H9 (cell line): ENCODE data around the gene C11orf21. TPM values are rescaled to one million over a fixed set of nuclear protein-coding genes. Genes with fewer than 3 reads are reported as not detected.

Source experiments
- DNase-seq: peaks from one replicate; pipeline ENCODE4 v3.0.0-alpha.2; 2017
- H2AFZ ChIP-seq: one replicate; pipeline ENCODE4 v1.6.1; 2013; ENCODE audit warnings: mild to moderate bottlenecking, low read length, control low read depth, moderate library complexity
- H2AK5ac ChIP-seq: 2 replicates; pipeline ENCODE4 v1.6.1; 2013; ENCODE audit warnings: low read length, control low read depth, mixed read lengths; ENCODE audit not compliant: insufficient read length
- H2BK120ac ChIP-seq: one replicate; pipeline ENCODE4 v1.6.1; 2013; ENCODE audit warnings: low read depth, mild to moderate bottlenecking, low read length, control low read depth, inconsistent platforms; ENCODE audit not compliant: poor library complexity, severe bottlenecking
- H2BK12ac ChIP-seq: 2 replicates; pipeline ENCODE4 v1.6.1; 2013; ENCODE audit warnings: low read length, control low read depth, mixed read lengths, low read depth; ENCODE audit not compliant: insufficient read length
- H2BK15ac ChIP-seq: 2 replicates; pipeline ENCODE4 v1.6.1; 2013; ENCODE audit warnings: low read depth, low read length, control low read depth
- H2BK20ac ChIP-seq: one replicate; pipeline ENCODE4 v1.6.1; 2013; ENCODE audit warnings: low read depth, mild to moderate bottlenecking, low read length, control low read depth, inconsistent platforms; ENCODE audit not compliant: poor library complexity, severe bottlenecking
- H2BK5ac ChIP-seq: 2 replicates; pipeline ENCODE4 v1.6.1; 2013; ENCODE audit warnings: low read length, control low read depth, mixed read lengths; ENCODE audit not compliant: insufficient read length
- H3K14ac ChIP-seq: 2 replicates; pipeline ENCODE4 v1.6.1; 2013; ENCODE audit warnings: low read length, control low read depth; ENCODE audit not compliant: insufficient read depth
- H3K18ac ChIP-seq: 2 replicates; pipeline ENCODE4 v1.6.1; 2013; ENCODE audit warnings: low read depth, mild to moderate bottlenecking, mixed read lengths, low read length, control low read depth; ENCODE audit not compliant: insufficient read length
- H3K23ac ChIP-seq: 2 replicates; pipeline ENCODE4 v1.6.1; 2013; ENCODE audit warnings: low read length, control low read depth, mixed read lengths, low read depth; ENCODE audit not compliant: insufficient read length
- H3K23me2 ChIP-seq: 2 replicates; pipeline ENCODE4 v1.6.1; 2013; ENCODE audit warnings: low read depth, mild to moderate bottlenecking, mixed read lengths, low read length, control low read depth; ENCODE audit not compliant: insufficient read length, poor library complexity, severe bottlenecking
- H3K27ac ChIP-seq: 2 replicates; pipeline ENCODE4 v1.5.1; 2013; ENCODE audit warnings: low read length, control low read depth, mixed read lengths, low read depth; ENCODE audit not compliant: insufficient read length
- H3K27me3 ChIP-seq: 2 replicates; pipeline ENCODE4 v1.6.1; 2013; ENCODE audit warnings: low read length, control low read depth, inconsistent platforms; ENCODE audit not compliant: insufficient read depth
- H3K4ac ChIP-seq: 2 replicates; pipeline ENCODE4 v1.6.1; 2013; ENCODE audit warnings: low read depth, mild to moderate bottlenecking, control low read depth, inconsistent platforms, low read length, moderate library complexity
- H3K4me1 ChIP-seq: 2 replicates; pipeline ENCODE4 v1.6.1; 2013; ENCODE audit warnings: low read length, control low read depth, inconsistent platforms; ENCODE audit not compliant: insufficient read depth
- H3K4me2 ChIP-seq: 2 replicates; pipeline ENCODE4 v1.6.1; 2013; ENCODE audit warnings: low read length, control low read depth, mixed read lengths; ENCODE audit not compliant: insufficient read length, insufficient read depth
- H3K56ac ChIP-seq: 2 replicates; pipeline ENCODE4 v1.6.1; 2013; ENCODE audit warnings: low read depth, mild to moderate bottlenecking, mixed read lengths, low read length, control low read depth; ENCODE audit not compliant: insufficient read length
- H3K79me1 ChIP-seq: 2 replicates; pipeline ENCODE4 v1.6.1; 2013; ENCODE audit warnings: low read depth, mild to moderate bottlenecking, moderate library complexity, low read length, control low read depth, inconsistent platforms; ENCODE audit not compliant: insufficient read depth, poor library complexity, severe bottlenecking
- H3K79me2 ChIP-seq: 2 replicates; pipeline ENCODE4 v1.6.1; 2013; ENCODE audit warnings: low read length, control low read depth, inconsistent platforms; ENCODE audit not compliant: insufficient read depth
- H3K9ac ChIP-seq: 2 replicates; pipeline ENCODE4 v1.6.1; 2013; ENCODE audit warnings: low read length, control low read depth, mixed read lengths; ENCODE audit not compliant: insufficient read length; ENCODE audit errors: extremely low read depth
- H3K9me3 ChIP-seq: one replicate; pipeline ENCODE4 v1.6.1; 2013; ENCODE audit warnings: low read depth, low read length, inconsistent platforms; ENCODE audit not compliant: control insufficient read depth
- H3T11ph ChIP-seq: one replicate; pipeline ENCODE4 v1.6.1; 2013; ENCODE audit warnings: mild to moderate bottlenecking, low read length, control low read depth, inconsistent platforms
- H4K20me1 ChIP-seq: one replicate; pipeline ENCODE4 v1.6.1; 2013; ENCODE audit not compliant: control insufficient read depth, insufficient read length, insufficient read depth
- H4K5ac ChIP-seq: 2 replicates; pipeline ENCODE4 v1.6.1; 2013; ENCODE audit warnings: low read depth, mild to moderate bottlenecking, mixed read lengths, low read length, control low read depth; ENCODE audit not compliant: insufficient read length
- H4K8ac ChIP-seq: replicated peaks from 2 replicates; pipeline ENCODE4 v1.6.1; 2013; ENCODE audit warnings: low read length, control low read depth, mixed read lengths, low read depth; ENCODE audit not compliant: insufficient read length
- H4K91ac ChIP-seq: 2 replicates; pipeline ENCODE4 v1.6.1; 2013; ENCODE audit warnings: low read depth, mild to moderate bottlenecking, moderate library complexity, mixed read lengths, low read length, control low read depth; ENCODE audit not compliant: insufficient read length
- H3K27ac Mint-ChIP-seq, 3 experiments: 2 replicates in 2 of 3; 3 replicates in 1 of 3; pipeline ENCODE4 v1.8.0; 2020 to 2021; ENCODE audit warnings: mixed read lengths in 3 of 3, mild to moderate bottlenecking in 1 of 3, moderate library complexity in 1 of 3
- H3K27me3 Mint-ChIP-seq: 2 replicates; pipeline ENCODE4 v1.8.0; 2021; ENCODE audit warnings: low read depth, mild to moderate bottlenecking, moderate library complexity, mixed read lengths
- H3K36me3 Mint-ChIP-seq, 3 experiments: 2 replicates in 2 of 3; 3 replicates in 1 of 3; pipeline ENCODE4 v1.8.0; 2020 to 2021; ENCODE audit warnings: low read depth in 3 of 3, mixed read lengths in 3 of 3; ENCODE audit not compliant: insufficient read depth in 1 of 3
- H3K4me1 Mint-ChIP-seq, 2 experiments: 2 replicates each; pipeline ENCODE4 v1.8.0; 2020; ENCODE audit warnings: mixed read lengths in 2 of 2
- H3K4me3 Mint-ChIP-seq, 2 experiments: 2 replicates in 1 of 2; 3 replicates in 1 of 2; pipeline ENCODE4 v1.8.0; 2020 to 2021; ENCODE audit warnings: mild to moderate bottlenecking in 2 of 2, mixed read lengths in 2 of 2, moderate library complexity in 1 of 2
- H3K9me3 Mint-ChIP-seq, 2 experiments: 2 replicates in 1 of 2; 3 replicates in 1 of 2; pipeline ENCODE4 v1.8.0; 2020; ENCODE audit warnings: mild to moderate bottlenecking in 2 of 2, mixed read lengths in 2 of 2, moderate library complexity in 1 of 2
- CTCF ChIP-seq: fragments of 200-600 bp; sonication (generic); conservative IDR thresholded peaks from 3 replicates; pipeline ENCODE4 v1.8.0; 2021; ENCODE audit warnings: antibody characterized with exemption, mild to moderate bottlenecking
- WGBS: extraction: QIAGEN DNeasy Blood & Tissue Kit; methylation state at CpG from one replicate; pipeline ENCODE4 v1.1.7; 2013; ENCODE audit warnings: missing lambda C conversion rate, low lambda C conversion rate, mixed read lengths; ENCODE audit not compliant: insufficient read length; ENCODE audit errors: extremely low coverage; 5-methylcytosine and 5-hydroxymethylcytosine counted together
- total RNA-seq: library from RNA; stranded (reverse); gene quantifications from 2 replicates; pipeline ENCODE4 v1.2.1, GENCODE V29; 2021

Gene C11orf21
- total RNA-seq, 1 experiment from 2014 or later, result not detected

- Histone ChIP-seq H2AFZ (no peak overlapping the region), H3K9me3 (no peaks in the 10 kb centered on the region), H3K9ac (no peak overlapping the region), H3T11ph (no peak overlapping the region), H4K5ac (no peak overlapping the region), H3K23ac (no peak overlapping the region), H3K79me1 (no peaks in the 10 kb centered on the region), H3K18ac (no peak overlapping the region), H3K4me2 (peak overlapping the region; percentile 20), H2BK5ac (no peak overlapping the region), H4K8ac (no peak overlapping the region), H4K91ac (no peak overlapping the region), H2BK120ac (no peak overlapping the region), H4K20me1 (peaks cover 4% of the 10 kb centered on the region), H3K14ac (no peak overlapping the region), H3K4ac (no peak overlapping the region), H2BK12ac (no peak overlapping the region), H3K27me3 (peaks cover 29% of the 10 kb centered on the region; the same call in 1 of the 2 replicates), H3K27ac (no peak overlapping the region), H3K23me2 (peaks cover 7% of the 10 kb centered on the region), H3K79me2 (no peaks in the 10 kb centered on the region), H2AK5ac (no peak overlapping the region), H2BK15ac (no peak overlapping the region), H3K56ac (no peak overlapping the region), H2BK20ac (no peak overlapping the region), H3K4me1 (no peaks in the 10 kb centered on the region)
- Mint-ChIP-seq H3K4me3 (no peak overlapping the region), H3K36me3 (no peaks in the 10 kb centered on the region; a peak in 1 of 7 replicates), H3K27ac (no peak overlapping the region), H3K9me3 (peaks cover 0 to 3% of the 10 kb centered on the region in 2 experiments; a peak in 4 of 5 replicates), H3K27me3 (peaks cover 93% of the 10 kb centered on the region), H3K4me1 (peaks cover 4 to 13% of the 10 kb centered on the region in 2 experiments)
- no CpG with 5 or more reads among the region's 28 CpGs for WGBS
- no peak for DNase-seq
- TF ChIP-seq CTCF, result no peak
These were observed 30.7 kb downstream of the C11orf21 start for GRCh38 chr11:2271077-2271326.
